Right atrium auricular region (tissue), 2 donors: ENCODE data around the gene PIM3. TPM values are rescaled to one million over a fixed set of nuclear protein-coding genes. Genes with fewer than 3 reads are reported as not detected.

Experiments
- DNase-seq: peaks from one replicate; pipeline ENCODE4 v3.0.0-alpha.2; 2019; ENCODE audit warnings: low spot score
- H3K27ac ChIP-seq, 2 donors: fragments of 200-600 bp; sonication (generic); 1 replicate in 1 of 2; 2 replicates in 1 of 2; pipeline ENCODE4 v1.5.1; 2016 to 2019
- H3K27me3 ChIP-seq, 2 donors: fragments of 200-600 bp; sonication (generic); one replicate each; pipeline versions ENCODE4 v1.5.1 to v1.6.0; 2017 to 2019
- H3K36me3 ChIP-seq: fragments of 200-600 bp; sonication (generic); one replicate; pipeline ENCODE4 v1.5.1; 2016
- H3K4me1 ChIP-seq, 2 donors: fragments of 200-600 bp; sonication (generic); one replicate each; pipeline versions ENCODE4 v1.5.1 to v1.6.0; 2017 to 2019
- H3K4me3 ChIP-seq, 2 donors: fragments of 200-600 bp; sonication (generic); 1 replicate in 1 of 2; 2 replicates in 1 of 2; pipeline ENCODE4 v1.5.1; 2017 to 2019; ENCODE audit warnings: mild to moderate bottlenecking in 1 of 2, moderate library complexity in 1 of 2
- H3K9me3 ChIP-seq, 2 donors: fragments of 200-600 bp; sonication (generic); one replicate each; pipeline ENCODE4 v1.5.1; 2019
- total RNA-seq, 2 donors: library from RNA; depleted of rRNA; stranded (reverse); fragments of >200 nt; gene quantifications; one replicate each; pipeline ENCODE4 v1.1.0, GENCODE V29; 2016
- TF ChIP-seq, protein P1 (sequence below), 2 donors: fragments of 200-600 bp; sonication (generic); IDR thresholded peaks; one replicate each; pipeline ENCODE4 v1.5.1; 2019; ENCODE audit warnings: antibody characterized with exemption in 2 of 2

The PIM3 gene
- total RNA-seq, 2 donors from 2014 or later: 64.5 to 66.9 TPM

DNA sequence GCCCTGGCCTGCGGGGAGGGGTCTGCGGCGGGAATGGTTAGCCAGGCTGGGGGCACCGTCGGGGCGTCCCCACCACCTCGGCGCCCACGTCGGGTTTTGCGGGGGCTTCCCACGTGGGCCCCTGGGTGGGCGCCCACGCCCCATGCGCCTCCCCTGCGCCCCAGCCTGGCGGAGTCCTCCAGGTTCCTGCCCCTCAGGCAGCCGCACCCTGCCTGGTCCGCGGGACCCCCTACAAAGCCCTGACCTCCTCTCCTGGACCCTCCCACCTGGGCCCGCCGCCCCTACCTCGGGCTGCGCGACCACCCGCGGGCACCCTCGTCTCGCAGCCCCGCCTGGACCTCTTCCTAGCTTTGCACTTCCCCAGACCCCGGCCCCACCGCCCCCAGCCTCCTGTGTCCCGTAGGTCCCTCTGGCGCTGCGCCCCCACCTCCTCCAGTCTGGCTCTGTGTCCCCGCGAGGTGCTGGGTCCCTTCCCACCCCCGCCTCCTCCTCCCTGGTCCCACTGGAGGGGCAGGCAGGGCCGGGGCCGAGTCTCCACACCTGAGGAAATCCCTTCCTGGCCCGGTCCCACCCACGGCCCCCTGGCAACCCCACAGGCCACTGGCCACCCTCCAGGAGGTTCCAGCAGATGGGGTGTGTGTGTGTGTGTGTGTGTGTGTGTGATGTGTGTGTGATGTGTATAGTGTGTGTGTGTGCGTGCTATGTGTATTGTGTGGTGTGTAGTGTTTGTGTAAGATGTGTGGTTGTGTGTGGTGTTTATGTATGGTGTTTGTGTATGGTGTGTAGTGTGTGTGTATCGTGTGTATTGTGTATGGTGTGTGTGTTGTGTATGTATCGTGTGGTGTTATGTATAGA lies 11.8 kb downstream of the PIM3 start:
- no peaks in the 10 kb centered on the region for H3K27me3 ChIP-seq
- no peaks in the 10 kb centered on the region for H3K9me3 ChIP-seq
- H3K36me3 ChIP-seq: no peaks in the 10 kb centered on the region
- TF ChIP-seq, protein P1, sequence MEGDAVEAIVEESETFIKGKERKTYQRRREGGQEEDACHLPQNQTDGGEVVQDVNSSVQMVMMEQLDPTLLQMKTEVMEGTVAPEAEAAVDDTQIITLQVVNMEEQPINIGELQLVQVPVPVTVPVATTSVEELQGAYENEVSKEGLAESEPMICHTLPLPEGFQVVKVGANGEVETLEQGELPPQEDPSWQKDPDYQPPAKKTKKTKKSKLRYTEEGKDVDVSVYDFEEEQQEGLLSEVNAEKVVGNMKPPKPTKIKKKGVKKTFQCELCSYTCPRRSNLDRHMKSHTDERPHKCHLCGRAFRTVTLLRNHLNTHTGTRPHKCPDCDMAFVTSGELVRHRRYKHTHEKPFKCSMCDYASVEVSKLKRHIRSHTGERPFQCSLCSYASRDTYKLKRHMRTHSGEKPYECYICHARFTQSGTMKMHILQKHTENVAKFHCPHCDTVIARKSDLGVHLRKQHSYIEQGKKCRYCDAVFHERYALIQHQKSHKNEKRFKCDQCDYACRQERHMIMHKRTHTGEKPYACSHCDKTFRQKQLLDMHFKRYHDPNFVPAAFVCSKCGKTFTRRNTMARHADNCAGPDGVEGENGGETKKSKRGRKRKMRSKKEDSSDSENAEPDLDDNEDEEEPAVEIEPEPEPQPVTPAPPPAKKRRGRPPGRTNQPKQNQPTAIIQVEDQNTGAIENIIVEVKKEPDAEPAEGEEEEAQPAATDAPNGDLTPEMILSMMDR (IDR thresholded peaks at IDR 0.05): no peak
- peaks cover 0 to 52% of the 10 kb centered on the region in 2 donors for H3K4me1 ChIP-seq
- H3K4me3 ChIP-seq: peak overlapping the region; percentile 46 to 58
- H3K27ac ChIP-seq: peak overlapping the region; percentile 96 to 98
- DNase-seq: no peak

DNA sequence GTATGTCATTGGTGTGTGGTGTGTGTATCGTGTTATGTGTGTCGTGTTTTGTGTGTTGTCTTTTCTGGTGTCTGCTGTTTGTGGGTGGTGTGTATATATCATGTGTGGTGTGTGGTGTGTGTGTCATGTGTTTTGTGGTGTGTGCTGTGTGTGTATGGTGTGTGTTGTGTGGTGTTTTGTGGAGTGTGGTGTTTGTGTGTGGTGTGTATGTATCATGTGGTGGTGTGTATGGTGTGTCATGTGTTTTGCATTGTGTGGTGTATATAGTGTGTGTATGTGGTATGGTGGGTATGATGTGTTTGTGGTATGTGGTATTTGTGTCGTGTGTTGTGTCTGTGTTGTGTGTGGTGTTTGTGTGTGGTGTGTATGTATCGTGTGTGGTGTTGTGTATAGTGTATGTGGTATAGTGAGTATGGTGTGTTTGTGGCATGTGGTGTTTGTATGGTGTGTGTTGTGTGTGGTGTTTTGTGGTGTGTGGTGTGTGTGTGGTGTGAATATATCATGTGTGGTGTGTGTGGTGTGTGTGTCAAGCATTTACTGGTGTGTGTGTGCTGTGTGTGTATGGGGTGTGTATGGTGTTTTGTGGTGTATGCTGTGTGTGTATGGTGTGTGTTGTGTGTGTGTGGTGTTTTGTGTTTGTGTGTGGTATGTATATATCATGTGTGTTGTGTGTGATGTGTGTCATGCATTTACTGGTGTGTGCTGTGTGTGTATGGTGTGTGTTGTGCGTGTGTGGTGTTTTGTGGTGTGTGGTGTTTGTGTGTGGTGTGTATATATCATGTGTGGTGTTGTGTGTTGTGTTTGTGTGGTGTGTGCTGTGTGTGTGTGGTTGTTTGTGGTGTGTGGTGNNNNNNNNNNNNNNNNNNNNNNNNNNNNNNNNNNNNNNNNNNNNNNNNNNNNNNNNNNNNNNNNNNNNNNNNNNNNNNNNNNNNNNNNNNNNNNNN lies 12.7 kb downstream of the PIM3 start:
- H3K36me3 ChIP-seq: no peaks in the 10 kb centered on the region
- DNase-seq: no peak
- peaks cover 0 to 43% of the 10 kb centered on the region in 2 donors for H3K4me1 ChIP-seq
- no peak overlapping the region for H3K4me3 ChIP-seq
- H3K27ac ChIP-seq: no peak overlapping the region
- TF ChIP-seq, protein P1 (IDR thresholded peaks at IDR 0.05): no peak
- H3K27me3 ChIP-seq: no peaks in the 10 kb centered on the region
- H3K9me3 ChIP-seq: no peaks in the 10 kb centered on the region

DNA sequence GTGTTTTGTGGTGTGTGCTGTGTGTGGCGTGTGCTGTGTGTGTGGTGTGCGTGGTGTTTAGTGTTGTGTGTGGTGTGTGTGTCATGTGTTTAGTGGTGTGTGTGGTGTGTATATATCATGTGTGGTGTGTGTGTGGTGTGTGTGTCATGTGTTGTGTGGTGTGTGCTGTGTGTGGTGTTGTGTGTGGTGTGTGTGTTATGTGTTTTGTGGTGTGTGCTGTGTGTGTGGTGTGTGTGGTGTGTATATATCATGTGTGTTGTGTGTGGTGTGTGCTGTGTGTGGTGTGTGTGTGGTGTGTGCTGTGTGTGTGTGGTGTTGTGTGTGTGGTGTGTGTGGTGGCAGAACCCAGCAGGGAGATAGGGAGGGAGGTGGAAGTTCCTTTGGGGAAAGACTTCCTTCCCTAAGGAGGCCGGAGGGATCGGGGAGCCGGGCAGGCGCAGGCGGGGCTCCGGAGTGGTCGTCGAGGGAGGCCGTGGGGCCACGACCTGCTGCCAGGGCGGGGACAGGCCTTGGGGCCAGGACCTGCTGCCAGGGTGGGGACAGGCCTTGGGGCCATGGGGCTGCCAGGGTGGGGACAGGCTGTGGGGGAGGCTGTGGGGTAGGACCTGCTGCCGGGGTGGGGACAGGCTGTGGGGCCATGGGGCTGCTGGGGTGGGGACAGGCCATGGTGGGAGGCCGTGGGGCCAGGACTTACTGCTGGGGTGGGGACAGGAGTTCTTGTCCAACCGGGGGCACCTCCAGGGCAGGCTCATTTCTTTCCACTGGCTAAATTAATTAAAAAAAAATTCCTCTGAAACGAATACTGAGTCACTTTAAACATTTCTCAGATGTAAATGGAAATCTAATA lies 15.2 kb downstream of the PIM3 start:
- peaks cover 0 to 9% of the 10 kb centered on the region in 2 donors for H3K9me3 ChIP-seq
- no peaks in the 10 kb centered on the region for H3K27me3 ChIP-seq
- H3K36me3 ChIP-seq: no peaks in the 10 kb centered on the region
- DNase-seq: no peak
- H3K27ac ChIP-seq: peak overlapping the region in 1 of 2 donors; percentile 55
- peaks cover 0 to 18% of the 10 kb centered on the region in 2 donors for H3K4me1 ChIP-seq
- TF ChIP-seq, protein P1 (IDR thresholded peaks at IDR 0.05): no peak
- H3K4me3 ChIP-seq: no peak overlapping the region

DNA sequence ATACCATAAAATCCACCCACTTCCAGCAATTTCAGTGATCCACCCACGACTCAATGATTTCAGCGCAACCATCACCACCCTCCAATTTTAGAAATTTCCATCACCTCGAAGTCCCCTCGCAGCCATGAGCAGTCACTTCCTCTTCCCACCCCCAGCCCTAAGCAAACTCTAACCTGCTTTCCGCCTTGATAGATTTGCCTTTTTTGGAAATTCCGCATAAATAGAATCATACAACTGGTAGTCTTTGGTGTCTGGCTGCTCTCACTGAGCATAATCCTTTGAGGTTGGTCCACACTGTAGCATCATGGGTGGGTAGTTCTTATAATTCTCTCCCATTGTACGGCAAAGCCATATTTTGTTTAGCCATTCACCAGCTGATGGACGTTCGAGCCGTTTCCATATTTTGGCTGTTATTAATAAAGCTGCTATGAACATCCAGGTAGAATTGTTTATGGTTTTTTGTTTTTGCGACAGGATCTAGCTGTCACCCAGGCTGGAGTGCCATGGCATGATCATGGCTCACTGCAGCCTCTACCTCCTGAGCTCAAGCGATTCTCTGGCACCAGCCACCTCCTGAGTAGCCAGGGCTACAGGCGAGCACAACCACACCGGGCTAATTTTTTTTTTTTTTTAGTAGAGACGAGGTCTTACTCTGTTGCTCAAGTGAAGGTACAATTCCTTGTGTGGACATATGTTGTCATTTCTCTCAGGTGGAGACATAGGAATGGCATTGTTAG lies 16.0 kb downstream of the PIM3 start:
- H3K27ac ChIP-seq: peak overlapping the region in 1 of 2 donors; percentile 55
- TF ChIP-seq, protein P1 (IDR thresholded peaks at IDR 0.05): no peak

More for the DNA sequence above, 16.0 kb downstream of the PIM3 start:
- H3K27me3 ChIP-seq: no peaks in the 10 kb centered on the region
- peaks cover 0 to 10% of the 10 kb centered on the region in 2 donors for H3K4me1 ChIP-seq
- no peak for DNase-seq
- H3K4me3 ChIP-seq: no peak overlapping the region
- no peaks in the 10 kb centered on the region for H3K36me3 ChIP-seq
- H3K9me3 ChIP-seq: peaks cover 0 to 9% of the 10 kb centered on the region in 2 donors
